Stimulated activated CD4-positive, alpha-beta T cell treated with anti-CD3 and anti-CD28 coated beads, Interleukin-4, amount 100 ng/mL, for 48 hours (primary cell): ENCODE data around the gene MRPL27.

ENCODE experiments used
- DNase-seq, 2 donors: peaks; one replicate each; pipeline ENCODE4 v3.0.0-alpha.2; 2020; ENCODE audit warnings: low read depth in 2 of 2

Gene MRPL27

DNA sequence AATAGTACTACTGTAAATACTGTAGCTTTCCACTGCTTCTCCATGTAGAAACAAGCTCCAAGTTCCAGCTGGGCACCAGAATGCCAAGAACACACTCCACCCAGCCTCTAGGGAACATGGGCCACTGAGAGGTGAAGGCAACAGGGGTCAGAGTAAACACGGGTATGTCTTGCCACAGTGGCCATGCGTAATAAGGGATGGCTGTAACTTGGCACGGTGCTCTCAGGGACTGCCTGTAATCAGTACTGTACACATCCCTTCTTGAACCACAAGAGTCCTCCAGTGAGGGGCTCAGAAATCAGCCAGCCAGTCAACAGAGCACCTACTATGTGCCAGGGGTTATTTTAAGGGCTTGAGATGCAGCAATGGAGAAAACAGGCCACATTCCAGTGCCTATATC lies 13.5 kb upstream of the MRPL27 start:
- no peak for DNase-seq

- no peak for DNase-seq
Observed at GRCh38 chr17:50382931-50383330, 9.9 kb upstream of the MRPL27 start.

DNA sequence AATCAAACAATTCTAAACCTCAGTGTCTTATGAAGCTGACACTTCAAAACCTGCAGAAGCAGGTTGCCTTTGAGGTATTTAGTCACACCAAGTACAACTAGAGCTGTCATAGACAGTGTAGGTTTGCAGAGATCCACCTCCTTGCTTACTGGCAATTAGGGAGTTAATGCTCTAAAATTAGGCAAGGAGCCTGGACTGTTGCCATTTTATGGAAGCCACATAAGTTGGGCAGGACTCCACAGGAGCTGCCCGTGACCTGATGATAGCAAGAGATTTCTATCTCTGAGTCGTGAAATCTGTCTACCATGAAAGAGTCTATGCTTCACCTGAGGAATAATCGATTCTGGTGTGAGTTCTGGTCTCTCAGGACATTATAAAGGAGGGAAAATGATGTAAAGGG lies 8.9 kb upstream of the MRPL27 start:
- DNase-seq: no peak

DNA sequence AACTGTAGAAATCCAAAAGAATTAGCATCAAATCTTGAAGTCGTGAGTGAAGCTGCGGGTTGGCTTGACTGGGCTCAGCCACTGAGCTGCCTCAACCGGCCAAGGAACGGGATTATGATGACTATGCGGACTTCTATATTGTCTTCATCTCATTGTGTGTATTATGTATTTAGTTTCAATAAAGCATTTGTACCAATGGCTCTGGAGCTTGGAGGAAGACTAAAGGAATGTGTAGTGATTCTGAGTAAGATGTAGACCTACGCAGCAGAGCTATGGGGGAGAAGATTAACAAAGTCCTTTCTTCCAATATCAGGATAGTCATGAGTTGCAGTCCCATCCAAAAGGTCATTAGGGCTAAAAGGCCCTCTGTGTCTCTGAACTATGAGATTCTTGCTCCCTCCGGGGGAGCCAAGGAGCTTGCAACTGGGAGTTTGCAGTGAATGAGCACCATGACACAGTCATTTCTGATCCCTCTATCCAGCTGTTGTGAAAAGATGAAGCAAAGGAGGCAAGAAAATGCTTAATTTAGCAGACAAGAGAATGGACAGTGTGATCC lies 8.4 kb upstream of the MRPL27 start:
- no peak for DNase-seq

DNA sequence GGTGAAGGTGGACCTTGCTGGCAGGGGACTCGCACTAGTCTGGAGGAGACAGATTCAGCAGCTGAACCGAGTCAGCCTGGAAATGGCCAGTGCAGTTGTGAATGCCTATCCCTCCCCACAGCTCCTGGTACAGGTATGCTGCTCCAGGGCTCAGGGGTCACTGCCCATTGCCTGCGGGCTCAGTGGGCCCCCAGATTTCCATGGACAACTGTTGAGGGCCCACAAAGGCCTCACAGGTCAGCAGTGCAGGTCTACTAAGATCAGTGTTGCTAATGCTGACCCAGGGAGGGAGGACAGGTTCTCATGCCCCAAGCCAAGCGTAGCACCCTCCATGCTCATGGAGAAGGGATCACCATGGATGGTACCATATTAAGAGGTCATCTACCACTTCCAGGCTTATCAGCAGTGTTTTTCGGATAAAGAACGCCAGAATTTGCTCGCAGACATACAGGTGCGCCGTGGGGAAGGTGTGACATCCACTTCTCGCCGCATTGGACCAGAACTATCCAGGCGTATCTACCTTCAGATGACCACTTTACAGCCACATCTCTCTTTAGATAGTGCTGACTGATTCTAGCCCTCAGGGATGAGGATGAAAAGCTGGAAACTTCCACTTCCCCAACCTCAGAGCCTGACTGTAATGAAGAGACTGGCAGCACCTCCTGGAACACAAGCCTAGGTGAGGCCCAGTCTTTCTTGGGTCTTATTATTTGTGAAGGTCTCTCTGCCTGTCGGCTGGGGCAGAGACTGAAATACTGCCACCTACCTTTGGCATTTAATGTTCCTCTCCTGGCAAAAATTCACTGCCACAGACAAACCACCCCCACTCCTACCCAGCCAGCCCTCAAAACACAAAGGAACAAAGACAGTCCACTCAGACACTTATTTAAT lies 7.6 kb upstream of the MRPL27 start:
- DNase-seq: no peak

DNA sequence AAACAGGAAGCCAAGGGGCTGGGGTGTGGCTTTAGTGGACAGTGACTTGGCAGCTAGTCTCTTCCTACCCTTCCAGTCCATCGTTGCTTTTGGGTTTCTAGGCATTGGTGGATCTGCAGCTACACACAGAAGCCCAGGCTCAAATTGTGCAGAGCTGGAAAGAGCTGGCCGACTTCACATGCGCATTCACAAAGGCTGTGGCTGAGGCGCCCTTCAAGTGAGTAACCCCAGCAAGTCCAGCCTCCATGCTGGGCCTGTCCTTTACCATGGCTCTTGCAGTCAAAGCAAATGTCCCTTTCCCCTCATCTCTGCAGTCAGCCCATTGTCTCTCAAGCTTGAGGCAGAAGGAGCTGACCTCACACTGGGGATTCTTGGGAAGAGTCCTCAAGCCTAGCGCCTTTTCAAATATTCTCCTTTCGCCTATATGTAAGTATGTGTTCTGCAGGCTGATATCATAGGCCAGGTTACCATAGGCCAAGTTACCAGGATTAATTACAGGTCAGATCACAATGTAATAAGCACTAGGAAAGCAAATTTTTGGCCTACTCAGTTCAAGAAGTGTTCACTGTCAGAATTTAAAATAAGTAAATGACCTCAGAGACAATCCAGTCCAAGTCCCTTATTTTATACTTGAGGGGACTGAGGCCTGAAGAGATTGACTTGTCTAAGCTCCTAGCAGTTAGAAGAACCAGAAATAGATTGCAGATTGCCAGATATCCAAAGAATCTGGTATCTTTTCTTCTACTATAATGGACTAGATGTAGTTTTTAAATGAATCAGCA lies 6.6 kb upstream of the MRPL27 start:
- no peak for DNase-seq

GRCh38 chr17:50375858-50376538 lies 3.0 kb upstream of the MRPL27 start:
- DNase-seq: no peak

GRCh38 chr17:50373705-50374104 lies 721 bp upstream of the MRPL27 start:
- no peak for DNase-seq

DNA sequence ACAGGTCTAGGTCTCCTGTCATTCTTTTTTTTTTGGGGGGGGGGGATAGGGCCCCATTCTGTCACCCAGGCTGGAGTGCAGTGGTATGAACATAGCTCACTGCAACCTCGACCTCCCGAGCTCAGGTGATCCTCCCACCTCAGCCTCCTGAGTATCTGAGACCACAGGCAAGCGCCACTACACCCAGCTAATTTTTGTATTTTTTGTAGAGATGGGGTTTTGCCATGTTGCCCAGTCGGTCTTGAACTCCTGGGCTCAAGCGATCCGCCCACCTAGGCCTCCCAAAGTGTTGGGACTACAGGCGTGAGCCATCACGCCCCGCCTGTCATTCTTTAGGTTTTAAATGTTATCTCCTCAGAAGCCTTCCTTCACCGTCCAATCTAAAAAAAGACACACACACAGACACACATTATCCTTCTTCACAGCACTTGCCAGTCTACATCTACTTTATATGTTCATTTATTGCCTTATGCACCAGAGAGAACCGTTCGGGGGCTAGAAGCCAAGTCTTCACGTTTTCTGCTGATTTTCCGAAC lies 694 bp downstream of the MRPL27 start:
- no peak for DNase-seq

DNA sequence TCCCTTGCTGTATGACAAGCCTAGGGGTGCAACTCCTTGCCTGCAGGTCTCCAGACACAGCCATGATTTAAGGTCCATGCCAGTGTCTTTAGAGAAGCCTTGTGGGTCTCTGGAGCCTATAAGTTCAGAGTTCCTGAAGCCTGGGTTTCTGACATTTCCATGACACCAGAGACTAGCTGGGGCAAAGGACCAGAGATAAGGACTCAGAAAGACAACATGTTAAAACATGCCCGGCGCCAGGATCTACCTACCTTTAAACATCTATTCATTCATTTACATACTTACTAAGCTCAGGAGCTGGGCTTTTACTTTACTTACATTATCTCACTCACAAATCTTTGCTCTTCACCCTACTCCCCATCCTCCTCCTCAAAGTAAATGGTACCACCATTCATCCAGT lies 1.5 kb downstream of the MRPL27 start:
- DNase-seq: no peak

DNA sequence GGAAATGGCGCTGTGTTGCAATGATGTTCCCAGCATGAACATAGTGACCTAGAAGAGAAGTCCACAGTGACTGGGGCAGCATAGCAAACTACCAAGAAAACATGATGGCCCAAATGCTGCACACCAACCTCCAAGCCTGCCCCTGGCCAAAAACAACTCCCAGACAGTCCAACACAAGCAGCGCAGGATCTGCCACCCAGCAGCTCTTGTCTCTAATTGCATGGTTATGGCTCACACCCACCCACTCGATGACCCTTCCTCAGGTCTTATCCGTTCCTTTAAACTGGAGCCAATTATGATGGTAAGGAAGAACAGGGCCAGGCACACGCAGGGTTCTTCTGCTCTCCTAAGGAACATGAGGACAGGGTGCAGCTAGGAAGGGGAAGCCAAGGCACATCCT lies 2.9 kb downstream of the MRPL27 start:
- no peak for DNase-seq

- DNase-seq: no peak
Observed at GRCh38 chr17:50367401-50367800, 5.6 kb downstream of the MRPL27 start.

DNA sequence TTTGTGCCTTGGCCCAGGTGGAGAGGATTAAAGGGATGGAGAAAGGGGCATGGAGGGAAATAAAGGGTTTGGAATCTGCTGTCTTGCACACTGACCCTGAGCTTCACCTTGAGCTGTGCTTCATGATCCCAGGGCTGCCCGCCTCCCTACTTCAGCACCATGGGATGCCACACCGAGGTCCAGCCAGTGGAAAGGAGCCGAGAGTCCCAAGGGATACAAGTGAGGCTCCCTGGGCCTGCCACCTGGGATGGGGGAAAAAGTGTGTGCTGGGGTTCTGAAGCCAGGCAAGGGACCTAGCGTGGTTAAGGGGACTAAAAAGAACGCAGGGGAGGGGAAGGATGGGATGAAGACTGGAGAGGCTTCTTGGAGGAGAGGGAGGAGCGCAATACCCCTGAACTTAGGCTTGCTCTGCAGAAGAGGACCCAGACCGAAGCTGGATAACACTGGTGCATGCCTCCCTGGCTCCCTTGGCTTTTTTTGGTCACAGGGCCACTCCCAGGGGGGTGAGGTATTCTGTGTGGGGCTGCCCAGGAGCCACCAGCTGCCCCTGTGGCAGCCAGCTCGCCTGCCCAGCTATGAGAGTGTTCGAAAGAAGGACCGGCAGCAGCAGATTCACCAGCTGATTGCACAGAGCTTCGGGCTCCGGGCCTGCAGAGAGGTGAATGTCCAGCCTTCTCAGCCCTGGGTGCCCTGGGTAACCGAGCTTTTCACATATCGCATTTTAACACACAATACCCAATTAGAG lies 7.2 kb downstream of the MRPL27 start:
- DNase-seq: no peak

DNA sequence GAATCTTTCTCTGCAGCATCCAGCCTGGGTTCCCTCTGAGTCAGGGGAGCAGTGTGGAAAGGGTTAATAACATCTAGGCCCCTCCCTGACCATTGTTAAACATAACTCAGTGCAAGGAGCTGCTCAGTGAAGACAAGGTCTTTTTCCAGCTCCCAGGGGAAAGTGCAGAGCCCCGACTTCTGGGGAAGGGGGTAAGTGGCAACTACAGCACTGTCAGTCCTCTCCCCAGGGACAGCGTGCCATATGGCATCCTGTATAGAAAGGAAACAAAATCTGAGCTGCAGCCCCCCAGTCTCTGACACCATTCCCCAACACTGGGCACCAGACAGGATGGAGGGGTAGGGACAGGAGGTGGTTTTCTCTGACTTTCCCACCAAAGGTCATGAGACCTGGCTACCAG lies 7.8 kb downstream of the MRPL27 start:
- DNase-seq: no peak

DNA sequence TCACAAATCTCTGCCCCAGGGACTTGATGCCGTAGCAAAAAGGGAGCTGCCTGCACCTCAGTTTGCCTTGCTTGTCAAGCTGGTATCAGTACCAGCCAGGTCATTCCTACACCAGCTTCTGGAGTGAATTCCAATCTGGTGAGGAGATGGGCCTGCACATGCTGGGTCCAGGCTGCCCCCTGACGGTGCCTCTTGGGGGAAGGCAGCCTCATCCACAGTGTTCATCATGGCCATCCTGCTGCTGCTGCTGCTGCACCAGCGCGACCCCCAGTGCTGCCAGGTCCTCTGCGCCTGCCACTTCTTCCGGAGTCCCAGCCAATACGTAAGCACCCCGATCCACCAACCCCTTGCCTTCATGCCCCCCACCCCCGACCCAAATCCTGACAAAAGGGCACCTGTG lies 8.3 kb downstream of the MRPL27 start:
- no peak for DNase-seq

DNA sequence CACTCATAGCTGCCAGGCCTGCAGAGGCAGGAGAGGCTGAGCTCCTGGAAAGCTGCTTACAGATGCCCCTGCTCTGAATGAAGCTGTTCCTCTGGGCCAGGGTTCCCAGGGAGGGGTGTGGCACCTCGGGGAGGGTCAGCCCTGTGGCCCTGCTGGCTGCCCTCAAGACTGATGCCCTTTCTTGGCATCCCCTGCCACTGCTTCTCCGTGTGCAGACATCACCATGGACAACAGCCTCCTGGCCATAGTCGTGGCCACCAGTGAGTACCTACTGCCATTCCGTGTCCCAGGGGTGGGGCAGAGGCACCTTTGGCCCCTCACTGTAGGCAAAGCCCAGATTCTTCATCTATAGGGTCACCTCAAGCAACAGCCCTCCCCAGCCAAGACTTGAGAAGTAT lies 8.9 kb downstream of the MRPL27 start:
- DNase-seq: no peak

DNA sequence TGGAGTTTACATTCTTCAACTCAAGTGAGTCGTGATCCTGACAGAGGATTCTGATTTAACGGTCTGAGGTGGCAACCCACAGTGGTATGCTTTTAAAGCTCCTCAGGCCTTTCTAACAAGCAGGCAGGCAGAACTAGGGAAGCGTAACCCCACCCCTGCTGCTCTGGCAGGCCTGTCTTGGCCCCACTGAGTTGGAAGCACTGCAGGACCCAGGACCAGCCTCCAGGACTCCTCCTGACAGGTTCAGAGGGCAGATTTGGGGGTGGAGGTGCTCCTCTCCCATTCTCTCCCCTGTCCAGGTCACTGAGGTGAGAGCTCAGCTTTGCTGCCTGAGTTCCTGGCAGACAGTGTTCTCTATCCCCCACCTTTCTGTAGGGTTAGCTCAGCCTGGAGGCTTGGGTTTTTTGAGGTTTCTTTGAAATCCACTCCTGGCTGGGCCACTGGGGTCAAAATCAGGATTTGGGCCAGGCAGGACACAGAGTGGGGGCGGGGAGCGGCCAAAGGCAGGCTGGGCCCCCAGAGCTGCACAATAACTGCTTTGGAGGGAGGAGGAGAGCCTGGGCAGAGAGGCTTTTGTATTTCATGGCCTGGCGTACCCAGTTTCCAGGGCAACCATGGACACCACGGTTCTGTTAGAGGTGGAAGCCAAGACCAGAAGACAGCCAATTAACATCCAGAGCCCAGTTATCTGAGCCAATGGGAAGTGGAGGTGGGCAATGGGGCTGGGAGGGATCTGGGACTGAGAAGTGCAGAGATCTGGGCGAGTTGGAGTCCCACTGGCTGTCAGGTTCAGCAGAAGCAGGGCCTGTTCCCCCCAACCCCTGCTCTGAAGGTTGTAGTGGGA lies 9.5 kb downstream of the MRPL27 start:
- DNase-seq: no peak

- no peak for DNase-seq
Observed at GRCh38 chr17:50362661-50363060, 10.3 kb downstream of the MRPL27 start.

DNA sequence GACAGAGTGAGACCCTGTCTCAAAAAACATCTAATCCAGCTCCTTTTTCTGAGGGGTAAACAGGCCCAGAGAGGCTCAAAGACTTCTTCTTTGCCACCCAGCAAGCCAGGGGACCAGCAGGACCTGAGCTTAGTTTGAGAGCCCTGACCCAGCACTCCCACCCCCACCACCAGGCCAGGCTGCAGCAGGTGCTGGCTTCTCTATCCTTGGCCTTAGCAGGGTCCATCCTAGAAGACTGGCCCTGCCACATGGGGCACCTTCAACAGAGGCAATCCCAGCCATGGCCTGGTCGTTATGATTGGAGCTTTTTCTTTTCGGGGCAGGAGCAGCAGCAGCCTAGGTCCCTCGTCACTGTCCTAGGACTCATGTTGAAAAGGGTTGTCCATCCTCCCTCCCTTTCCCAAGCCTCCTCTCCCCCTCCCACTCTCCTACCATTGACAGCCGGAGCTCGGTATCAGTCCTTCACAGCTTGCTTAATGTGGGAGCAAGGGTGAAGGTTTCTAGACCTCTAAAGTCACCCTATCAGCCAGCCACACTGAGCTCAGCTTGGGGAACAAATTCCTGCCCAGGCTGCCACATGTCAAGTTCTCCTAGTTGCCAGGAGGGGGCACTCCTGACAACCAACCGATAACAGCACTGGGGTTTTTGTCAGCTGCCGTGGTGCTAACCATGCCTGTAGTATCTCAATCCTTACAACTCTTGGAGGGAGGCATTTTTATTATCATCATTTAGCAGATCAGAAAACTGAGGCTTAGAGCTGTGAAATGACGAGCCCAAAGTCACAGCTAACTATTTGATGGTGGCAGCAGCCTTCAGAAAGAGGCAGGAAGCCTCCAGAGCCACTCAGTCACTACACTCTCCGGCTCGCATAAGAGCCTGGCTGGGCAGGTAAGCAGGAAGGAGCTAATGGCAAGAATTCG lies 11.2 kb downstream of the MRPL27 start:
- peak; percentile 37 for DNase-seq
